Fibroblast of lung (primary cell): ENCODE data around the gene RIPOR3. TPM values are rescaled to one million over a fixed set of nuclear protein-coding genes. Genes with fewer than 3 reads are reported as not detected.

ENCODE experiments used
- DNase-seq, 2 donors: peaks; one replicate each; pipeline versions ENCODE4 v3.0.0 to v3.0.0-alpha.2; 2010; ENCODE audit warnings: low read depth in 2 of 2
- H2AFZ ChIP-seq: 2 replicates; pipeline ENCODE4 v1.5.1; 2012; ENCODE audit warnings: low read length, control low read depth, inconsistent platforms
- H3K27ac ChIP-seq: 2 replicates; pipeline ENCODE4 v1.5.1; 2011; ENCODE audit warnings: low read length, control low read depth; ENCODE audit not compliant: insufficient read depth
- H3K27me3 ChIP-seq: 2 replicates; pipeline ENCODE4 v1.5.1; 2011; ENCODE audit warnings: mild to moderate bottlenecking, low read length; ENCODE audit not compliant: control insufficient read depth, insufficient read depth
- H3K36me3 ChIP-seq: 2 replicates; pipeline ENCODE4 v1.5.1; 2011; ENCODE audit warnings: low read length; ENCODE audit not compliant: control insufficient read depth, insufficient read depth
- H3K4me1 ChIP-seq: 2 replicates; pipeline ENCODE4 v1.5.1; 2011; ENCODE audit warnings: low read length; ENCODE audit not compliant: control insufficient read depth, insufficient read depth; ENCODE audit errors: extremely low read depth
- H3K4me2 ChIP-seq: 2 replicates; pipeline ENCODE4 v1.5.1; 2011; ENCODE audit warnings: low read length, control low read depth; ENCODE audit not compliant: insufficient read depth; ENCODE audit errors: extremely low read depth
- H3K4me3 ChIP-seq, 4 experiments: fragments of 200-600 bp in 1 of 4; sonication (generic) in 1 of 4; replicated peaks in 1 of 4; 2 replicates each; pipeline ENCODE4 v1.5.1; 2011 to 2016; ENCODE audit warnings: low read length in 4 of 4, low read depth in 3 of 4, mild to moderate bottlenecking in 3 of 4, control low read depth in 2 of 4, inconsistent platforms in 1 of 4, mixed read lengths in 1 of 4; ENCODE audit not compliant: insufficient read depth in 1 of 4; ENCODE audit errors: control extremely low read depth in 1 of 4
- H3K79me2 ChIP-seq: 2 replicates; pipeline ENCODE4 v1.5.1; 2012; ENCODE audit warnings: mild to moderate bottlenecking, low read length, inconsistent platforms; ENCODE audit not compliant: control insufficient read depth, insufficient read depth
- H3K9ac ChIP-seq: 2 replicates; pipeline ENCODE4 v1.5.1; 2011; ENCODE audit warnings: mild to moderate bottlenecking, low read length, control low read depth; ENCODE audit not compliant: insufficient read depth
- H3K9me3 ChIP-seq: 2 replicates; pipeline ENCODE4 v1.5.1; 2012; ENCODE audit warnings: low read depth, low read length; ENCODE audit not compliant: control insufficient read depth, insufficient read depth
- H4K20me1 ChIP-seq: 2 replicates; pipeline ENCODE4 v1.5.1; 2011; ENCODE audit warnings: low read length; ENCODE audit not compliant: control insufficient read depth, insufficient read depth; ENCODE audit errors: extremely low read depth
- EZH2 ChIP-seq: IDR thresholded peaks from 2 replicates; pipeline ENCODE4 v1.5.1; 2012; ENCODE audit warnings: low read length, control low read depth, mild to moderate bottlenecking; ENCODE audit errors: missing control alignments
- polyA plus RNA-seq, 2 donors: library from polyadenylated mRNA; depleted of rRNA in 1 of 2; stranded (reverse) in 1 of 2; unstranded in 1 of 2; fragments of >200 nt; gene quantifications; 2 replicates each; pipeline ENCODE4 v1.2.1, GENCODE V29; 2011 to 2012; ENCODE audit warnings: missing spikeins in 1 of 2
- total RNA-seq: library from RNA; depleted of rRNA; stranded (reverse); fragments of >200 nt; gene quantifications from 2 replicates; pipeline ENCODE4 v1.2.1, GENCODE V29; 2014
- TF ChIP-seq, protein P1 (sequence below), 2 donors: IDR thresholded peaks in 1 of 2; conservative IDR thresholded peaks in 1 of 2; 1 replicate in 1 of 2; 2 replicates in 1 of 2; pipeline ENCODE4 v1.5.1; 2011 to 2012; ENCODE audit warnings: low read length in 2 of 2, control low read depth in 1 of 2, inconsistent platforms in 1 of 2, low read depth in 1 of 2, mild to moderate bottlenecking in 1 of 2

The RIPOR3 gene
- total and polyA plus RNA-seq, 2 donors (not counting 1 experiment from before 2014, with no cell fraction given) = 2.0 to 4.1 TPM

DNA sequence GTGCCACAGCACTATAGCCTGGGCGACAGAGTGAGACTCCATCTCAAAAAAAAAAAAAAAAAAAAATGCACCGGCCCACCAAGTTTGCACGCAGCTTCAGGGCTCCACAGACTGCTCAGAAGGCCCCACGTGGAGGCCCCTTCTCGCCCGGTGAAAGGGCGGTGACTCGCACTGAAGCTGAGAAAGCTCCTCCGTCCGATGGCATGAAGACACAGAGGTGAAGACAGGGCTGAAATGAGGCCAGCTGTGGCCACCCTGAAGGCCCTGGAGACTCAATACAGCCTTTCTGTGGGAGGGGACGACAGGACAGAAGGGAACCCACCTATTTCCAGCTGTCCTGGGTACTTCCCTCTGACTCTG, 97.1 kb downstream of the RIPOR3 start:
- H3K4me2 ChIP-seq = no peak overlapping the region
- no peaks in the 10 kb centered on the region for H3K9me3 ChIP-seq
- H3K27ac ChIP-seq = no peak overlapping the region
- H3K36me3 ChIP-seq = no peaks in the 10 kb centered on the region
- H3K4me3 ChIP-seq = no peak overlapping the region
- H3K79me2 ChIP-seq = no peaks in the 10 kb centered on the region
- H3K4me1 ChIP-seq = no peaks in the 10 kb centered on the region
- H3K9ac ChIP-seq = no peak overlapping the region
- H3K27me3 ChIP-seq = no peaks in the 10 kb centered on the region
- DNase-seq = no peak
- H4K20me1 ChIP-seq = no peaks in the 10 kb centered on the region
- H2AFZ ChIP-seq = no peak overlapping the region
- TF ChIP-seq, protein P1, sequence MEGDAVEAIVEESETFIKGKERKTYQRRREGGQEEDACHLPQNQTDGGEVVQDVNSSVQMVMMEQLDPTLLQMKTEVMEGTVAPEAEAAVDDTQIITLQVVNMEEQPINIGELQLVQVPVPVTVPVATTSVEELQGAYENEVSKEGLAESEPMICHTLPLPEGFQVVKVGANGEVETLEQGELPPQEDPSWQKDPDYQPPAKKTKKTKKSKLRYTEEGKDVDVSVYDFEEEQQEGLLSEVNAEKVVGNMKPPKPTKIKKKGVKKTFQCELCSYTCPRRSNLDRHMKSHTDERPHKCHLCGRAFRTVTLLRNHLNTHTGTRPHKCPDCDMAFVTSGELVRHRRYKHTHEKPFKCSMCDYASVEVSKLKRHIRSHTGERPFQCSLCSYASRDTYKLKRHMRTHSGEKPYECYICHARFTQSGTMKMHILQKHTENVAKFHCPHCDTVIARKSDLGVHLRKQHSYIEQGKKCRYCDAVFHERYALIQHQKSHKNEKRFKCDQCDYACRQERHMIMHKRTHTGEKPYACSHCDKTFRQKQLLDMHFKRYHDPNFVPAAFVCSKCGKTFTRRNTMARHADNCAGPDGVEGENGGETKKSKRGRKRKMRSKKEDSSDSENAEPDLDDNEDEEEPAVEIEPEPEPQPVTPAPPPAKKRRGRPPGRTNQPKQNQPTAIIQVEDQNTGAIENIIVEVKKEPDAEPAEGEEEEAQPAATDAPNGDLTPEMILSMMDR (conservative IDR thresholded peaks at IDR 0.05 in 1 of 2, IDR thresholded peaks at IDR 0.05 in 1 of 2; ENCODE audit: low read depth in 1 of 2, low read length in 2 of 2) = no peak
- TF ChIP-seq EZH2 = no peak

DNA sequence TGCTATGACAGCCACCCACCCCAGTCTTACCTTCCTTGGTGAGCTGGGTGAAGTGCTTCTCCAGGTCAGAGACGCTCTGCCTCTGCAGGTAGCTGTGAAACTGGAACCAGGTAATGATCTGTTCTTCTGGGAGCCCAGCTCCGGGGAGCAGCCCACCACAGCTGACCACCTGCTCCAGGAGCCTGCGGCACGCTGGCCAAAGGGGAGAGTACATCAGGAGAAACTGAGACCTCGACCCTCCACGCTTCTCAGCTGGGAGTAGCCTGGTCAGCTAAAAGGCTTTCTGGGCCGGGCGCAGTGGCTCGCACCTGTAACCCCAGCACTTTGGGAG, 98.4 kb downstream of the RIPOR3 start:
- Histone ChIP-seq H3K9me3 (no peaks in the 10 kb centered on the region), H3K9ac (no peak overlapping the region), H3K79me2 (no peaks in the 10 kb centered on the region), H3K36me3 (no peaks in the 10 kb centered on the region), H3K27me3 (no peaks in the 10 kb centered on the region), H3K4me3 (no peak overlapping the region), H3K4me2 (no peak overlapping the region), H2AFZ (no peak overlapping the region), H3K4me1 (no peaks in the 10 kb centered on the region), H4K20me1 (no peaks in the 10 kb centered on the region), H3K27ac (no peak overlapping the region)
- no peak for DNase-seq
- TF ChIP-seq, protein P1 (conservative IDR thresholded peaks at IDR 0.05 in 1 of 2, IDR thresholded peaks at IDR 0.05 in 1 of 2; ENCODE audit: low read depth in 1 of 2, low read length in 2 of 2) = no peak
- TF ChIP-seq EZH2 = no peak

DNA sequence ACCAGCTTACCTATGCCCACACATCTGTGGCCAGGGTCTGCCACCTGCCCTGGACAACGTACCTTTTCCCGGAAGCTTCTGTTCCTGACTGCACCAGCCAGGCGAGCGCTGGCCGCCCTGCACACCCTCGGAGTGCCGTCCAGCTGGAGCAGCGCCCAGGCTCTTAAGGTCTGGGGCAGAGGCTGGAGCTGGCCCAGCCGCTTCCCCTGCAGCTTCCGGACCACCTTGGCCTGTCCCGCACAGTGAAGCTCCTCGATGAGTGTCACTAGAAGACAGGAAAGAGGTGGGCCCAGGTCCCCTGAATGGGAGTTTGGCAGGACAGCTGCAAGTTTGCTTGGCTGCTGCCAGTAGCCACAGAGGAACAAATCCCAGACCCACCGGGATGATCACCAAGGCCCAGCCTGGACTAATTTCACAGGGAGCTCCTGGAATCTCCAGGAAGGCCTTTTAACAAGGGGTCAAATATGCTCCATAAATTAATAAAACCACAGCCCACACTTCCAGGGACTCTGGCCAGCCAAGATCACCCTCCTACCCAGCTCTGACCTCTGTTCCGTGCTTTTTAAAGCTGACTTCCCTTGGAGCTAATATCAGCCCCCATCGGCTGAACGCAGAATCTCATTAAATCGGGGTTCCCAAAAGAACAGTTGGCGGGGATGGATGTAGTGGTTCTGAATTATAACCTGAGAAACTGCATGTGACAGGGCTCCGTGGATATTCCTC, 98.9 kb downstream of the RIPOR3 start:
- peak in 1 of 2 donors; percentile 30 for DNase-seq
- Histone ChIP-seq H3K4me2 (no peak overlapping the region), H3K36me3 (no peaks in the 10 kb centered on the region), H3K27me3 (no peaks in the 10 kb centered on the region), H3K9ac (no peak overlapping the region), H3K79me2 (no peaks in the 10 kb centered on the region), H2AFZ (no peak overlapping the region), H3K9me3 (no peaks in the 10 kb centered on the region), H4K20me1 (no peaks in the 10 kb centered on the region), H3K27ac (no peak overlapping the region), H3K4me1 (no peaks in the 10 kb centered on the region), H3K4me3 (no peak overlapping the region)
- TF ChIP-seq, protein P1 (conservative IDR thresholded peaks at IDR 0.05 in 1 of 2, IDR thresholded peaks at IDR 0.05 in 1 of 2; ENCODE audit: low read depth in 1 of 2, low read length in 2 of 2) = no peak
- TF ChIP-seq EZH2 = no peak
